ENCODE measurements around the gene CDH2. TPM values are rescaled to one million over a fixed set of nuclear protein-coding genes. Genes with fewer than 3 reads are reported as not detected.

CDH2 gene
- total RNA-seq, 1 donor from 2014 or later: 234 TPM

DNA sequence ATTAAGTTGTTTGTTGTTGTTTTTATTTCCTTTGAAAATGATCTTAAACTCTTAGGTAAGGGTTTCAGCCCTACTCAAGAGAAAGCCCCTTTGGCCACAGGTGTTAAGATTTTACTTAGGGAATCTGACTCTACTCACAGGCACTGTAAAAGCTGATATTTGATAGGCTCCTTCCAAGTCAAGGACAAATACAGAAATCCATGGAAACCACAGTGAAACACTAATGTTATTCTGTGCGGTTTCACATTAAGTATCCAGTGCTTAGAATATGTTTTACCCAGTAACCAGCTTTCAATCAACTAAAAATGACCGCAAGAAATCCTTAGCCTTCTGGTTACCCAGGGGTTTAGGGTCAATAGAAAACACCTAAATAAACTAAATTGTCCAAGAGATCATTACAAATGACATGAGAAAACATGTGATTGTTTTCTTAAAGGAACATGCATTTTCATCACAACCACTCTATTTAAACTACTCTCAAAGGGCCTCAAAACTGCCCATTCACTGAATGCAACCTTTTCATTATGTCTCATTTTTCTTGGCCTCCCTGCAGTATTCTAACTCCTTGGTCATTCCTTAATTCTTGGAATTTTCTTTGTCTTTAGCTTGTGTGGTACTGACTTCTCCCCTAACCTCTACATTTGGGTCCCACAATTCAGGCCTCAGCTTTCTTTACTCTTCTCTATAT, 56.0 kb downstream of the CDH2 start:
- Mint-ChIP-seq H3K4me3 (no peak overlapping the region), H3K36me3 (ENCODE audit: low read depth) (peaks cover 7% of the 10 kb centered on the region), H3K9me3 (no peaks in the 10 kb centered on the region), H3K27ac (ENCODE audit: unreplicated experiment) (peak overlapping the region; percentile 30), H3K27me3 (ENCODE audit: low read depth) (no peaks in the 10 kb centered on the region), H3K4me1 (peaks cover 80% of the 10 kb centered on the region)
- TF ChIP-seq CTCF (conservative IDR thresholded peaks at IDR 0.05): no peak
- DNase-seq (ENCODE audit: low read depth, low spot score): no peak

GRCh38 chr18:28116461-28116860, 60.5 kb downstream of the CDH2 start:
- H3K27me3 Mint-ChIP-seq (ENCODE audit: low read depth): no peaks in the 10 kb centered on the region
- no peak overlapping the region for H3K27ac Mint-ChIP-seq (ENCODE audit: unreplicated experiment)
- H3K4me1 Mint-ChIP-seq: peaks cover 86% of the 10 kb centered on the region
- DNase-seq (ENCODE audit: low read depth, low spot score): no peak
- H3K4me3 Mint-ChIP-seq: no peak overlapping the region
- no peaks in the 10 kb centered on the region for H3K9me3 Mint-ChIP-seq
- no peak for TF ChIP-seq CTCF (conservative IDR thresholded peaks at IDR 0.05)
- peaks cover 5% of the 10 kb centered on the region for H3K36me3 Mint-ChIP-seq (ENCODE audit: low read depth)

- Mint-ChIP-seq H3K27ac (ENCODE audit: unreplicated experiment) (no peak overlapping the region), H3K9me3 (no peaks in the 10 kb centered on the region), H3K4me3 (no peak overlapping the region), H3K27me3 (ENCODE audit: low read depth) (no peaks in the 10 kb centered on the region), H3K36me3 (ENCODE audit: low read depth) (peaks cover 2% of the 10 kb centered on the region), H3K4me1 (peaks cover 88% of the 10 kb centered on the region)
- DNase-seq (ENCODE audit: low read depth, low spot score): no peak
- no peak for TF ChIP-seq CTCF (conservative IDR thresholded peaks at IDR 0.05)
Observed at GRCh38 chr18:28115149-28115550, 61.8 kb downstream of the CDH2 start.

- no peak overlapping the region for H3K27ac Mint-ChIP-seq (ENCODE audit: unreplicated experiment)
- no peaks in the 10 kb centered on the region for H3K27me3 Mint-ChIP-seq (ENCODE audit: low read depth)
- peaks cover 88% of the 10 kb centered on the region for H3K4me1 Mint-ChIP-seq
- H3K4me3 Mint-ChIP-seq: no peak overlapping the region
- no peaks in the 10 kb centered on the region for H3K36me3 Mint-ChIP-seq (ENCODE audit: low read depth)
- TF ChIP-seq CTCF (conservative IDR thresholded peaks at IDR 0.05): no peak
- H3K9me3 Mint-ChIP-seq: no peaks in the 10 kb centered on the region
- no peak for DNase-seq (ENCODE audit: low read depth, low spot score)
Observed at GRCh38 chr18:28114472-28114871, 62.5 kb downstream of the CDH2 start.

DNA sequence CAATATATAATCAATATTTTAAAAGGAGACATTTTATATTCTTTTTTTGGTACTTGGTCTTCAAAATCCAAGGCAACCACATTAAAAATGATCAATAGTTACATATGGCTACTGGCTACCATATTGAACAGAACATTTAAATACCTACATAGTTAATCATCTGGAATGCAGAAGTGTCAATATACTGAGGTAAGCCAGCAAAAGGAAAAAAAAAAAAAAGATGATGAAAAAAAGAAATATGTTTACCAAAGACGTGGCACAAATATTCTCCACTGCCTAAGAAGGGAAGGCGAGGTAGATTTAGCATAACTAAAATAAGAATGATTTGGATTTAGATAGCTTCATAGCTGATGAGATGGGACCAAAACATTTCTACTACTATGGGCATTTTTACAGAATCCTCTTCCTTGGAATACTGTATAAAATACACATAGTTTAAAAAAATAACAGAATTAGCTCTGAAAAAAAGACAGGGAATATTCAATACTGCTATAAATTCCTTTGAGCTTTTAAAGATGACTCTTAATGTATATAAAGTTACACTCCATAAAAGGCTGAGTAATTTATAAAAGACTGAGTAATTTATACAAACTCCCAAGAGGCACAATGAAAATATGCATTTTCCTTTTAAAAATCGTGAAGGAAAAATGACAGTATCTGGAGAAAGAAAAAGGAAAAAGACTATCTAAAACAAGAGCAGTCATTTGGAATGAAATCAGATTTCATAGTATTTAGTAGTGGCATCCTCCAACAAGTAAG, 63.5 kb downstream of the CDH2 start:
- DNase-seq (ENCODE audit: low read depth, low spot score): no peak
- peaks cover 90% of the 10 kb centered on the region for H3K4me1 Mint-ChIP-seq
- no peaks in the 10 kb centered on the region for H3K27me3 Mint-ChIP-seq (ENCODE audit: low read depth)
- H3K36me3 Mint-ChIP-seq (ENCODE audit: low read depth): peaks cover 2% of the 10 kb centered on the region
- H3K9me3 Mint-ChIP-seq: no peaks in the 10 kb centered on the region
- TF ChIP-seq CTCF (conservative IDR thresholded peaks at IDR 0.05): no peak
- H3K27ac Mint-ChIP-seq (ENCODE audit: unreplicated experiment): no peak overlapping the region
- no peak overlapping the region for H3K4me3 Mint-ChIP-seq

All from neural crest cell (in vitro differentiated cells).